B cell (primary cell): ENCODE data around the gene TBC1D21. TPM values are rescaled to one million over a fixed set of nuclear protein-coding genes. Genes with fewer than 3 reads are reported as not detected.

Source experiments
- polyA plus RNA-seq: library from polyadenylated mRNA; depleted of rRNA; stranded (reverse); fragments of >200 nt; gene quantifications from 2 replicates; pipeline ENCODE4 v1.2.3, GENCODE V29; 2012
- total RNA-seq, 2 donors: library from RNA; stranded (reverse); fragments of 120-200 nt in 1 of 2; gene quantifications; 1 replicate in 1 of 2; 2 replicates in 1 of 2; pipeline versions ENCODE4 v1.2.3 to v1.2.4, GENCODE V29; 2013 to 2022

Gene TBC1D21
- total and polyA plus RNA-seq, 2 donors (not counting 1 experiment from before 2014, with no cell fraction given) = not detected

Other genes with a start within 250 kb of the TBC1D21 start
- 40.2 and 40.5 TPM in 2 replicates for gene NPTN, start 240.2 kb upstream of the TBC1D21 start, total RNA-seq
- 23.5 and 26.7 TPM in 2 replicates for gene NPTN, start 240.2 kb upstream of the TBC1D21 start, polyA plus RNA-seq
- not detected in 2 replicates for gene CD276, start 189.2 kb upstream of the TBC1D21 start, total RNA-seq
- gene CD276, start 189.2 kb upstream of the TBC1D21 start, polyA plus RNA-seq = not detected in 2 replicates
- gene INSYN1, start 120.2 kb upstream of the TBC1D21 start, total RNA-seq = not detected in 2 replicates
- not detected in 2 replicates for gene INSYN1, start 120.2 kb upstream of the TBC1D21 start, polyA plus RNA-seq
- 0.49 and 0.61 TPM in 2 replicates for gene LOXL1, start 52.9 kb downstream of the TBC1D21 start, total RNA-seq
- 0.21 and 0.46 TPM in 2 replicates for gene LOXL1, start 52.9 kb downstream of the TBC1D21 start, polyA plus RNA-seq
- gene STOML1, start 118.7 kb downstream of the TBC1D21 start, total RNA-seq = 6.2 and 8.3 TPM in 2 replicates
- 7.7 and 11.3 TPM in 2 replicates for gene STOML1, start 118.7 kb downstream of the TBC1D21 start, polyA plus RNA-seq
- gene PML, start 121.2 kb downstream of the TBC1D21 start, total RNA-seq = 66.3 and 67.4 TPM in 2 replicates
- gene PML, start 121.2 kb downstream of the TBC1D21 start, polyA plus RNA-seq = 59.2 and 59.6 TPM in 2 replicates
- 1.0 TPM in 1 of 2 replicates, not detected in the other for gene GOLGA6A, start 209.0 kb downstream of the TBC1D21 start, total RNA-seq
- 0.31 TPM in 1 of 2 replicates, not detected in the other for gene GOLGA6A, start 209.0 kb downstream of the TBC1D21 start, polyA plus RNA-seq